Ascending aorta (tissue), 2 donors: ENCODE data around the gene ARHGAP45. TPM values are rescaled to one million over a fixed set of nuclear protein-coding genes. Genes with fewer than 3 reads are reported as not detected.
A peak's percentile ranks its signal among the peaks of the same experiment; 100 is the strongest.

Experiments used
- DNase-seq, 2 donors: peaks; one replicate each; pipeline ENCODE4 v3.0.0-alpha.2; 2019; ENCODE audit warnings: low spot score in 2 of 2
- H3K27ac ChIP-seq, 2 donors: fragments of 200-600 bp; sonication (generic); one replicate each; pipeline ENCODE4 v1.5.1; 2016 to 2017; ENCODE audit warnings: mild to moderate bottlenecking in 1 of 2
- H3K27me3 ChIP-seq: fragments of 200-600 bp; sonication (generic); one replicate; pipeline ENCODE4 v1.5.1; 2017
- H3K36me3 ChIP-seq, 2 donors: fragments of 200-600 bp; sonication (generic); one replicate each; pipeline ENCODE4 v1.5.1; 2016
- H3K4me1 ChIP-seq, 2 donors: fragments of 200-600 bp; sonication (generic); one replicate each; pipeline ENCODE4 v1.5.1; 2016 to 2017; ENCODE audit warnings: mild to moderate bottlenecking in 1 of 2
- H3K4me3 ChIP-seq, 2 donors: fragments of 200-600 bp; sonication (generic); one replicate each; pipeline ENCODE4 v1.5.1; 2016 to 2017; ENCODE audit warnings: mild to moderate bottlenecking in 1 of 2
- H3K9me3 ChIP-seq, 2 donors: fragments of 200-600 bp; sonication (generic); one replicate each; pipeline ENCODE4 v1.5.1; 2016
- intact Hi-C: fragments of 100-400 bp; cut with DNase I; formaldehyde crosslinking; loops from one replicate; pipeline ENCODE4 v1.15.1; 2023
- total RNA-seq: library from RNA; depleted of rRNA; stranded (reverse); fragments of >200 nt; gene quantifications from one replicate; pipeline ENCODE4 v1.1.0, GENCODE V29; 2016
- TF ChIP-seq, protein P1 (sequence below), 3 experiments: fragments of 200-600 bp in 2 of 3; fragments of 450-650 bp in 1 of 3; sonication (generic) in 2 of 3; IDR thresholded peaks; one replicate each; pipeline ENCODE4 v1.5.1; 2016 to 2019; ENCODE audit warnings: antibody characterized with exemption in 3 of 3, mild to moderate bottlenecking in 1 of 3, moderate library complexity in 1 of 3

ARHGAP45 gene
- total RNA-seq, 1 donor from 2014 or later: 66.5 TPM

DNA sequence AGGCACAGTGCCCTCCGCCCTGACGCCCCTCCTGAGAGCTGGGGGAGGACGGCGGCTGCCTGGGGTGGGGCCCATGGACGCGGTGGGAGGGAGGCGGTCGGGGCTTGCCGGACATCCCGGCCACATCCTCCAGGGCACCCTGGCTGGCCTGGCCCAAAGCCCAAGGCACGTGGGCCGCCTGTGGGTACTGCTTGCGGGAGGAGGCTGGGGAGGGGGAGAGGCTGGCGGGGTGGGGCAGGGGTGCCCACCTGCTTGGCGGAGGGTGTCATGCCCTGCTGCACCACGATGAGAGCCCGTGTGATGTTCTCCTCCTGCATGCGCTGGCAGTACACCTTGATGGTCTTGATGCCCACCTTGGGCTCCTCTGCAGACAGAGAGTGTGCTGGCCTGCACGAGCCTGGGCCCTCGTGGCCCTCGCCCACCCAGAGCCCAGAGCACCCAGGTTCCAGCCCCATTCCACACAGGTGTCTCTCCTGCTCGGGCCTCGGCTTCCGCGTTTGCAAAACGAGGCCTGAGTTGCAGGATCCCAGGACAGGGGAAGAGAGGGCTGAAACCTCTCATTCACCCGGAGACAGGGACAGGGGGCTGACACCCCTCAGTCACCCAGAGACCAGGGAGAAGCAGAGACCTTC lies 24.7 kb downstream of the ARHGAP45 start:
- Histone ChIP-seq H3K36me3 (peaks cover 29 to 43% of the 10 kb centered on the region in 2 donors), H3K4me1 (peaks cover 11 to 12% of the 10 kb centered on the region in 2 donors), H3K4me3 (no peak overlapping the region), H3K27ac (no peak overlapping the region), H3K27me3 (no peaks in the 10 kb centered on the region), H3K9me3 (no peaks in the 10 kb centered on the region)
- no peak for DNase-seq
- TF ChIP-seq, protein P1, sequence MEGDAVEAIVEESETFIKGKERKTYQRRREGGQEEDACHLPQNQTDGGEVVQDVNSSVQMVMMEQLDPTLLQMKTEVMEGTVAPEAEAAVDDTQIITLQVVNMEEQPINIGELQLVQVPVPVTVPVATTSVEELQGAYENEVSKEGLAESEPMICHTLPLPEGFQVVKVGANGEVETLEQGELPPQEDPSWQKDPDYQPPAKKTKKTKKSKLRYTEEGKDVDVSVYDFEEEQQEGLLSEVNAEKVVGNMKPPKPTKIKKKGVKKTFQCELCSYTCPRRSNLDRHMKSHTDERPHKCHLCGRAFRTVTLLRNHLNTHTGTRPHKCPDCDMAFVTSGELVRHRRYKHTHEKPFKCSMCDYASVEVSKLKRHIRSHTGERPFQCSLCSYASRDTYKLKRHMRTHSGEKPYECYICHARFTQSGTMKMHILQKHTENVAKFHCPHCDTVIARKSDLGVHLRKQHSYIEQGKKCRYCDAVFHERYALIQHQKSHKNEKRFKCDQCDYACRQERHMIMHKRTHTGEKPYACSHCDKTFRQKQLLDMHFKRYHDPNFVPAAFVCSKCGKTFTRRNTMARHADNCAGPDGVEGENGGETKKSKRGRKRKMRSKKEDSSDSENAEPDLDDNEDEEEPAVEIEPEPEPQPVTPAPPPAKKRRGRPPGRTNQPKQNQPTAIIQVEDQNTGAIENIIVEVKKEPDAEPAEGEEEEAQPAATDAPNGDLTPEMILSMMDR (IDR thresholded peaks at IDR 0.05): no peak
- intact Hi-C loops: no loop called here

- TF ChIP-seq, protein P1 (IDR thresholded peaks at IDR 0.05): no peak
- Histone ChIP-seq H3K4me1 (peaks cover 11 to 16% of the 10 kb centered on the region in 2 donors), H3K27me3 (no peaks in the 10 kb centered on the region), H3K36me3 (peaks cover 26 to 35% of the 10 kb centered on the region in 2 donors), H3K27ac (no peak overlapping the region), H3K4me3 (peak overlapping the region in 1 of 2 donors; percentile 96), H3K9me3 (no peaks in the 10 kb centered on the region)
- intact Hi-C loops: no loop called here
- DNase-seq: no peak
Observed at GRCh38 chr19:1093330-1093729, 26.4 kb downstream of the ARHGAP45 start.

GRCh38 chr19:1093811-1094553 lies 27.0 kb downstream of the ARHGAP45 start:
- DNase-seq: no peak
- Histone ChIP-seq H3K36me3 (peaks cover 22 to 28% of the 10 kb centered on the region in 2 donors), H3K27ac (no peak overlapping the region), H3K4me3 (peak overlapping the region; percentile 81 to 96), H3K9me3 (no peaks in the 10 kb centered on the region), H3K27me3 (no peaks in the 10 kb centered on the region), H3K4me1 (peaks cover 12 to 22% of the 10 kb centered on the region in 2 donors)
- intact Hi-C loops: loop anchor here (2.0 kb wide), 1 partner anchor 67 kb away; the partner anchor contains the start of gene CNN2
- TF ChIP-seq, protein P1 (IDR thresholded peaks at IDR 0.05): no peak

DNA sequence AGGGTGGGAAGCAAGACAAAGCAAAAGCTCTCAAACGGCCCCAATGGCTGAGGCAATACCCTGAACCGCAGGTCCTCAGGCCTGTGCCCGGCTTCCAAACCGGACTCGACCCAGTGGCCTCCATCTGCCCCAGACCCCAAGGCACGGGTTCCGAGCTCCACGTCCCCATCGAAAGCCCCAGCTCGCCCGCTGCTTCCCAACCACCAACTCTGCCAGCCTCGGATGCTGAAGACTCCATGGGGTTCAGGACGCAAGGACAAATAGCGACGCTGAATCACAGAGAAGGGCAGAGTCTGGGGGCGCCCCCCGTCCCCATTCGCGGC lies 27.6 kb downstream of the ARHGAP45 start:
- intact Hi-C loops: loop anchor here (2.0 kb wide), 1 partner anchor 68 kb away; the partner anchor contains the start of gene CNN2
- TF ChIP-seq, protein P1 (IDR thresholded peaks at IDR 0.05): no peak
- no peaks in the 10 kb centered on the region for H3K27me3 ChIP-seq
- H3K9me3 ChIP-seq: no peaks in the 10 kb centered on the region
- peaks cover 20 to 22% of the 10 kb centered on the region in 2 donors for H3K36me3 ChIP-seq
- H3K4me3 ChIP-seq: peak overlapping the region; percentile 81 to 96
- DNase-seq: no peak
- H3K27ac ChIP-seq: peak overlapping the region in 1 of 2 donors; percentile 42
- peaks cover 15 to 24% of the 10 kb centered on the region in 2 donors for H3K4me1 ChIP-seq

GRCh38 chr19:1094978-1095701 lies 28.2 kb downstream of the ARHGAP45 start, which contains the start of gene POLR2E:
TSS of gene POLR2E (minus strand) at chr19:1095375. CDS start at chr19:1095315, 60 bp downstream.
- H3K36me3 ChIP-seq: peaks cover 16 to 17% of the 10 kb centered on the region in 2 donors
- H3K27ac ChIP-seq: peak within 1 kb of the TSS; percentile 42 to 58
- no peaks in the 10 kb centered on the region for H3K9me3 ChIP-seq
- H3K4me1 ChIP-seq: peaks cover 15 to 29% of the 10 kb centered on the region in 2 donors
- peak within 1 kb of the TSS; percentile 81 to 96 for H3K4me3 ChIP-seq
- intact Hi-C loops: loop anchor here (1.0 to 2.0 kb wide), 2 partner anchors 55 to 68 kb away; partner anchors contain the start of genes ABCA7 and CNN2
- H3K27me3 ChIP-seq: no peaks in the 10 kb centered on the region
- TF ChIP-seq, protein P1 (IDR thresholded peaks at IDR 0.05): no peak
- peak; percentile 96 to 99 for DNase-seq
